Panc1 (cell line): Measurements from ENCODE around the gene CNOT3. TPM values are rescaled to one million over a fixed set of nuclear protein-coding genes. Genes with fewer than 3 reads are reported as not detected.
A peak's percentile ranks its signal among the peaks of the same experiment; 100 is the strongest.

ENCODE experiments used
- ATAC-seq: fragments of 200-7000 bp; cut with Tn5 transposase; 2 replicates; pipeline ENCODE4 v1.9.1; 2020; ENCODE audit warnings: mild to moderate bottlenecking, moderate library complexity
- BruUV-seq: library from RNA; stranded (reverse); fragments of 400-500 nt; replicated peaks from 2 replicates; lab custom pipeline; 2021; lab: Mats Ljungman, UMichigan
- CTCF ChIA-PET: fragments of 300-600 bp; sonication (Branson Sonifier 250); formaldehyde crosslinking; loops from one replicate; lab custom pipeline; 2022; ENCODE audit warnings: antibody characterized with exemption; lab: Charles Lee
- POLR2A ChIA-PET: fragments of 300-600 bp; sonication (Branson Sonifier 250); formaldehyde crosslinking; loops from one replicate; lab custom pipeline; 2022; ENCODE audit warnings: antibody characterized with exemption; lab: Charles Lee
- DNase-seq: peaks from one replicate; pipeline ENCODE4 v3.0.0-alpha.2; 2010; ENCODE audit warnings: low read depth, low spot score
- H3K27ac ChIP-seq: 2 replicates; pipeline ENCODE4 v1.5.1; 2011; ENCODE audit warnings: mild to moderate bottlenecking, low read length, inconsistent platforms
- H3K27me3 ChIP-seq: fragments of 200-500 bp; sonication (Bioruptor generic); 2 replicates; pipeline ENCODE4 v1.6.0; 2014; ENCODE audit warnings: low read length, inconsistent platforms; ENCODE audit not compliant: control insufficient read depth, insufficient read depth
- H3K36me3 ChIP-seq: fragments of 200-500 bp; sonication (Bioruptor generic); 2 replicates; pipeline ENCODE4 v1.5.1; 2014; ENCODE audit warnings: inconsistent platforms, mild to moderate bottlenecking, low read length, moderate library complexity; ENCODE audit not compliant: control insufficient read depth, insufficient read depth
- H3K4me1 ChIP-seq: 2 replicates; pipeline ENCODE4 v1.5.1; 2011; ENCODE audit warnings: inconsistent platforms, mild to moderate bottlenecking, low read length, moderate library complexity; ENCODE audit not compliant: control insufficient read depth, insufficient read depth
- H3K4me3 ChIP-seq, 2 experiments: 2 replicates each; pipeline ENCODE4 v1.5.1; 2011 to 2012; ENCODE audit warnings: low read depth in 2 of 2, low read length in 2 of 2, mild to moderate bottlenecking in 2 of 2, inconsistent platforms in 1 of 2, moderate library complexity in 1 of 2
- H3K9me3 ChIP-seq: fragments of 200-500 bp; sonication (Bioruptor generic); 2 replicates; pipeline ENCODE4 v1.5.1; 2014; ENCODE audit warnings: low read depth, mild to moderate bottlenecking, inconsistent platforms, low read length, moderate library complexity; ENCODE audit not compliant: control insufficient read depth, insufficient read depth
- POLR2AphosphoS5 ChIP-seq: IDR thresholded peaks from 2 replicates; pipeline ENCODE4 v1.6.1; 2012; ENCODE audit warnings: mild to moderate bottlenecking, low read depth, low read length, moderate library complexity
- SIN3A ChIP-seq: IDR thresholded peaks from 2 replicates; pipeline ENCODE4 v1.6.1; 2012; ENCODE audit warnings: low read depth, mild to moderate bottlenecking, low read length, moderate library complexity, borderline replicate concordance; ENCODE audit not compliant: insufficient read depth
- TCF7L2 ChIP-seq: IDR thresholded peaks from 2 replicates; pipeline ENCODE4 v1.6.1; 2011; ENCODE audit warnings: mild to moderate bottlenecking, low read depth, low read length, inconsistent platforms
- in situ Hi-C: cut with HindIII; loops from 2 replicates; pipeline ENCODE4 v1.10.0; 2016; ENCODE audit warnings: low sequenced_read_pairs, low pct_unique_long_range_greater_than_20kb
- intact Hi-C: fragments of 100-400 bp; cut with micrococcal nuclease; formaldehyde crosslinking; loops from one replicate; pipeline ENCODE4 v1.10.0; 2022; ENCODE audit not compliant: unreplicated experiment
- total RNA-seq: library from RNA; stranded (reverse); gene quantifications from one replicate; pipeline ENCODE4 v1.2.1, GENCODE V29; 2021; ENCODE audit not compliant: unreplicated experiment
- TF ChIP-seq, protein P1 (sequence below): fragments of 450-650 bp; IDR thresholded peaks from 2 replicates; pipeline ENCODE4 v1.5.1; 2017; ENCODE audit warnings: mild to moderate bottlenecking
- TF ChIP-seq, protein P2 (sequence below), 2 experiments: IDR thresholded peaks; 2 replicates each; pipeline ENCODE4 v1.6.1; 2011 to 2012; ENCODE audit warnings: low read depth in 2 of 2, control low read depth in 1 of 2, low read length in 1 of 2, mild to moderate bottlenecking in 1 of 2, moderate library complexity in 1 of 2; ENCODE audit not compliant: insufficient read depth in 1 of 2

CNOT3 gene
- total RNA-seq, 1 experiment from 2014 or later: 111 TPM

DNA sequence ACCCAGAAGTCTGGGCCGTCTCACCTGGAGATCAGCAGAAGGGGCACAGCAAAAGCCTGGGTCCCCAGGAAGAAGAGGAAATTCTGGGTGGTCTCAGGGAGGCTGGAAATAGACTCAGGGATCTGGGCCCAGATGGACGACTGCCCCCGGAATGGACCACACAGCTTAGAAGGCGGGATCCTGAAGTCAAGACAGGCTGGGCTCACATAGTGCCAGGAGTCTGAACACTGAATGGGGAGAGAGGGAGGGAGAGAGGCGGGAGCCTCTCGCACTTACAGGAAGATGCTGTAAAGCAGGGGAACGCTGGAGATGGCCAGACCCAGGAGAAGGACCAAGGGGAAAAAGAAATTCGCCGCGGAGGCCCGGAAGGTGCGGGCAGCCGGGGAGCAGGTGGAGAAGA lies 23.3 kb downstream of the CNOT3 start:
- no peaks in the 10 kb centered on the region for H3K9me3 ChIP-seq
- DNase-seq: no peak
- TF ChIP-seq POLR2AphosphoS5 (no peak), SIN3A (no peak), TCF7L2 (no peak)
- TF ChIP-seq, protein P1, sequence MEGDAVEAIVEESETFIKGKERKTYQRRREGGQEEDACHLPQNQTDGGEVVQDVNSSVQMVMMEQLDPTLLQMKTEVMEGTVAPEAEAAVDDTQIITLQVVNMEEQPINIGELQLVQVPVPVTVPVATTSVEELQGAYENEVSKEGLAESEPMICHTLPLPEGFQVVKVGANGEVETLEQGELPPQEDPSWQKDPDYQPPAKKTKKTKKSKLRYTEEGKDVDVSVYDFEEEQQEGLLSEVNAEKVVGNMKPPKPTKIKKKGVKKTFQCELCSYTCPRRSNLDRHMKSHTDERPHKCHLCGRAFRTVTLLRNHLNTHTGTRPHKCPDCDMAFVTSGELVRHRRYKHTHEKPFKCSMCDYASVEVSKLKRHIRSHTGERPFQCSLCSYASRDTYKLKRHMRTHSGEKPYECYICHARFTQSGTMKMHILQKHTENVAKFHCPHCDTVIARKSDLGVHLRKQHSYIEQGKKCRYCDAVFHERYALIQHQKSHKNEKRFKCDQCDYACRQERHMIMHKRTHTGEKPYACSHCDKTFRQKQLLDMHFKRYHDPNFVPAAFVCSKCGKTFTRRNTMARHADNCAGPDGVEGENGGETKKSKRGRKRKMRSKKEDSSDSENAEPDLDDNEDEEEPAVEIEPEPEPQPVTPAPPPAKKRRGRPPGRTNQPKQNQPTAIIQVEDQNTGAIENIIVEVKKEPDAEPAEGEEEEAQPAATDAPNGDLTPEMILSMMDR: no peak
- TF ChIP-seq, protein P2, sequence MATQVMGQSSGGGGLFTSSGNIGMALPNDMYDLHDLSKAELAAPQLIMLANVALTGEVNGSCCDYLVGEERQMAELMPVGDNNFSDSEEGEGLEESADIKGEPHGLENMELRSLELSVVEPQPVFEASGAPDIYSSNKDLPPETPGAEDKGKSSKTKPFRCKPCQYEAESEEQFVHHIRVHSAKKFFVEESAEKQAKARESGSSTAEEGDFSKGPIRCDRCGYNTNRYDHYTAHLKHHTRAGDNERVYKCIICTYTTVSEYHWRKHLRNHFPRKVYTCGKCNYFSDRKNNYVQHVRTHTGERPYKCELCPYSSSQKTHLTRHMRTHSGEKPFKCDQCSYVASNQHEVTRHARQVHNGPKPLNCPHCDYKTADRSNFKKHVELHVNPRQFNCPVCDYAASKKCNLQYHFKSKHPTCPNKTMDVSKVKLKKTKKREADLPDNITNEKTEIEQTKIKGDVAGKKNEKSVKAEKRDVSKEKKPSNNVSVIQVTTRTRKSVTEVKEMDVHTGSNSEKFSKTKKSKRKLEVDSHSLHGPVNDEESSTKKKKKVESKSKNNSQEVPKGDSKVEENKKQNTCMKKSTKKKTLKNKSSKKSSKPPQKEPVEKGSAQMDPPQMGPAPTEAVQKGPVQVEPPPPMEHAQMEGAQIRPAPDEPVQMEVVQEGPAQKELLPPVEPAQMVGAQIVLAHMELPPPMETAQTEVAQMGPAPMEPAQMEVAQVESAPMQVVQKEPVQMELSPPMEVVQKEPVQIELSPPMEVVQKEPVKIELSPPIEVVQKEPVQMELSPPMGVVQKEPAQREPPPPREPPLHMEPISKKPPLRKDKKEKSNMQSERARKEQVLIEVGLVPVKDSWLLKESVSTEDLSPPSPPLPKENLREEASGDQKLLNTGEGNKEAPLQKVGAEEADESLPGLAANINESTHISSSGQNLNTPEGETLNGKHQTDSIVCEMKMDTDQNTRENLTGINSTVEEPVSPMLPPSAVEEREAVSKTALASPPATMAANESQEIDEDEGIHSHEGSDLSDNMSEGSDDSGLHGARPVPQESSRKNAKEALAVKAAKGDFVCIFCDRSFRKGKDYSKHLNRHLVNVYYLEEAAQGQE (IDR thresholded peaks at IDR 0.05; ENCODE audit: insufficient read depth in 1 of 2, low read depth in 2 of 2, low read length in 1 of 2): no peak
- H3K27ac ChIP-seq: peak overlapping the region; percentile 92
- ChIA-PET POLR2A (interaction anchor here (0.7 kb wide), 1 partner anchor 29 kb away, joined by 3 read pairs; the partner anchor contains the start of gene MBOAT7), CTCF (no interaction called here)
- in situ Hi-C loops (no loop called here), intact Hi-C loops (no loop called here)
- no peak for ATAC-seq
- peak overlapping the region; percentile 76 to 84 for H3K4me3 ChIP-seq
- no peaks in the 10 kb centered on the region for H3K27me3 ChIP-seq
- H3K4me1 ChIP-seq: peaks cover 22% of the 10 kb centered on the region
- BruUV-seq: no TSS peak
- peaks cover 3% of the 10 kb centered on the region; the same call in 1 of the 2 replicates for H3K36me3 ChIP-seq

DNA sequence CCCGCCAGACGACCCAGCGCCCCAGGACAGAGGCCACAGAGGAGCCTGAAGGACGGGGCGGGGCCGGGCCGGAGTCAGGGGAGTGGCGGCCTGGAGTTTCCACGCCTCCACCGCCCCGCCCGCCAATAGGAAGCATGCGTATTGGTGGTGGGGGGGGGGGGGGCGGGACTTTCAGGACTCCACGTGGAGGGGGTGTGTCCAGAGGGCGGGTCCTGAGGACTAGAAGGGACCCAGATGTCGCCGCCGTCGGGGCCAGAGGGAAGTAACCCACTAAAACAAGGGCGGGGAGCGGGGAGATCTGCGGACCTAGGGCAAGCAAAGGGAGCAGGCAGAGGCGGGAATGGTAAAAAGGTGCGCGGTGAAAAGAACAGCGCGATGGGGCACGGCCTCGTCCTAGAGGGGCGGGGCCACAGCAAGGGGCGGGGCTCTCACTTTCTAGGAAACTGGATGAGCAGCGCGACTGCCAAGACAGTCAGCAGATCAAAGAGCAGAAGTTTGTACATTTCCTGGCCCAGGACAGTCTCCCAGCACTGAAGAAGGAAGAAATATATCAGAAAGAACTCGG lies 24.8 kb downstream of the CNOT3 start:
- ATAC-seq (peak; percentile 42), DNase-seq (peak; percentile 61)
- Histone ChIP-seq H3K4me3 (peak overlapping the region; percentile 76 to 84), H3K9me3 (no peaks in the 10 kb centered on the region), H3K27me3 (no peaks in the 10 kb centered on the region), H3K4me1 (peaks cover 22% of the 10 kb centered on the region), H3K27ac (peak overlapping the region; percentile 77), H3K36me3 (peaks cover 3% of the 10 kb centered on the region; the same call in 1 of the 2 replicates)
- peak; percentile 61; the same call in 1 of the 2 replicates for TF ChIP-seq POLR2AphosphoS5
- TF ChIP-seq, protein P2 (IDR thresholded peaks at IDR 0.05; ENCODE audit: insufficient read depth in 1 of 2, low read depth in 2 of 2, low read length in 1 of 2): no peak
- TF ChIP-seq TCF7L2: peak; percentile 65
- TF ChIP-seq SIN3A: 0 out of 2 replicates have a peak, but pooled peaks have one; percentile 61
- CTCF ChIA-PET: no interaction called here
- in situ Hi-C loops (no loop called here), intact Hi-C loops (no loop called here)
- POLR2A ChIA-PET: interaction anchor here (0.6 kb wide), 1 partner anchor 25 kb away, joined by 3 read pairs; no protein-coding TSS in a partner anchor
- BruUV-seq: no TSS peak
